GDM1 (cell line): Measurements from ENCODE around the gene HSF4.

Source experiments
- DNase-seq: peaks from one replicate; lab custom pipeline; 2025; lab: John Stamatoyannopoulos, UW

The HSF4 gene

GRCh38 chr16:67150047-67150832 lies 14.3 kb upstream of the HSF4 start:
- no peak for DNase-seq

GRCh38 chr16:67150833-67151396 lies 13.6 kb upstream of the HSF4 start, which contains the start of gene B3GNT9:
TSS of gene B3GNT9 (minus strand) at chr16:67150998. CDS start at chr16:67150485, 513 bp downstream.
- DNase-seq = no peak

DNA sequence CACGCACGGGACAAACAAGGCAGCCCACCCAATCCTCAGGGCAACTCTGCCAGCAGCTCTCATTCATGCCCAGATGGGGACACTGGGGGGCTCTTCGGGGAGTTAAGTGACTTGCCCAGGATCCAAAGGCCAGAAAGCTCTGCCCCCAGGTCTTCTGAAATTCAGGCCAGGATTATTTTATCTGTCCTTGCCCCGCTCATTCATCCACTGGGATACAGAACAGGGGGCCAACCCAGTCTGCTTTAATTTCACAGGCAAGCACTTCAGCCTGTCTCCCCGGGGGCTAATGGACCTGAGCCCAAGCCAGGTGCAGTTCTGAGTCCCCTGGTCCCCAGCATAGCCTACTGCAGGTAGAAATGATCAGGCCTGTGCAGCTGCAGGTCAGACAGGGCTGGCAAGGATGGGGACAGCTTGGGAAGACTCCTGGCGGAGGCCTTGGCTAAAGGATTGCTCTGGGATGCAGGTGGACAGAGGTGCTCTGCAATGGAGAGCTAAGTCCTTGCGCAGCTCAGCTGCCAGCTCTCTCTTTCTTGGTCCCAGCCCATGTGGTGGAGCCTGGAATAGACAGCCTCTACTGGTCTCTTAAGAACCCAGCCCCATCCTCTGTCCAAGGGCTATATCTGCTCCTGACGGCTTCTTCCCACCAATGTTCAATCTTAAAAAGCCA lies 13.0 kb upstream of the HSF4 start:
- no peak for DNase-seq

GRCh38 chr16:67154578-67155294 lies 9.8 kb upstream of the HSF4 start:
- no peak for DNase-seq

DNA sequence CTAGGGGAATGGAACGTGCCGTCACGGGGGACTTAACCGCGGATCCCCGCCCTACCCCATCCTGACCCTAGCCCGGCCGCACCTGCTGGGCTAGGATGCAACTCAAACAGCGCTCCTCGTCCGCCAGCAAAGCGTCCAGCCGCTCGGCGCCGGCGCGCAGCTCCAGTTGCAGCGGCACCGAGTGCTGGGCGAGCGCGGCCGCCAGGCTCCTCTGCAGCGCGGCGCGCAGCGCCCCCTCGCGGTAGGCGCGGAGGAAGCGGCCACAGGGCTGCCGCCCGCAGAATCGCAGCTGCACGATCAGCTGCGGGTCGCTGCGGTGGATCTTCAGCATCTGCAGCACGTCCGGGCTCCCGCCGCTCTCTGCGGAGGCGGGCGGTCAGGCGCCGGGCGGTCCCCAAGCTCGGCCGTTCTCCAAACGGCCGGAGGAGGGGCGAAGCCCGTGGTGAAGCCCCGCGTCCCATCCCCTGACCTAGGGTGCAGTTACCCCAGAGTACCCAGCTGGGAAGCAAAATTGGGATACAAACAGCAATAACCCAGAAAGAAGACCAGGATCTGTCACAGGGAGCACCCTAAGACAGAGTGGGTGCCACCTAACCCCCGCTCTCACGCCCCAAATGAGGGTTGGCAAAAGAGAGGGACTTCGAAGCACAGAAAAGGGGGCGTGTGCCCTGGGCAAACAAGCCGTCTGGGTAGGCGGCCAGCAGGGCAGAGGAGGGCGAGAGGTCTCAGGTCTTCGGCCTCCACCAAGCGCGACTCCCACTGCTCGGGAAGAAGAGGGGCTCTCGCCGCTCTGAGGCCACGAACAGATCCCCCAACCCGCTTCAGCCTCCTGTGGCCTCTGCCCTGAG lies 9.0 kb upstream of the HSF4 start:
- peak; percentile 26 for DNase-seq

- no peak for DNase-seq
These were observed 8.3 kb upstream of the HSF4 start for GRCh38 chr16:67156143-67156844.

- no peak for DNase-seq
These were observed 7.3 kb upstream of the HSF4 start for GRCh38 chr16:67157106-67157748.

GRCh38 chr16:67157892-67158635 lies 6.5 kb upstream of the HSF4 start:
- DNase-seq = no peak

DNA sequence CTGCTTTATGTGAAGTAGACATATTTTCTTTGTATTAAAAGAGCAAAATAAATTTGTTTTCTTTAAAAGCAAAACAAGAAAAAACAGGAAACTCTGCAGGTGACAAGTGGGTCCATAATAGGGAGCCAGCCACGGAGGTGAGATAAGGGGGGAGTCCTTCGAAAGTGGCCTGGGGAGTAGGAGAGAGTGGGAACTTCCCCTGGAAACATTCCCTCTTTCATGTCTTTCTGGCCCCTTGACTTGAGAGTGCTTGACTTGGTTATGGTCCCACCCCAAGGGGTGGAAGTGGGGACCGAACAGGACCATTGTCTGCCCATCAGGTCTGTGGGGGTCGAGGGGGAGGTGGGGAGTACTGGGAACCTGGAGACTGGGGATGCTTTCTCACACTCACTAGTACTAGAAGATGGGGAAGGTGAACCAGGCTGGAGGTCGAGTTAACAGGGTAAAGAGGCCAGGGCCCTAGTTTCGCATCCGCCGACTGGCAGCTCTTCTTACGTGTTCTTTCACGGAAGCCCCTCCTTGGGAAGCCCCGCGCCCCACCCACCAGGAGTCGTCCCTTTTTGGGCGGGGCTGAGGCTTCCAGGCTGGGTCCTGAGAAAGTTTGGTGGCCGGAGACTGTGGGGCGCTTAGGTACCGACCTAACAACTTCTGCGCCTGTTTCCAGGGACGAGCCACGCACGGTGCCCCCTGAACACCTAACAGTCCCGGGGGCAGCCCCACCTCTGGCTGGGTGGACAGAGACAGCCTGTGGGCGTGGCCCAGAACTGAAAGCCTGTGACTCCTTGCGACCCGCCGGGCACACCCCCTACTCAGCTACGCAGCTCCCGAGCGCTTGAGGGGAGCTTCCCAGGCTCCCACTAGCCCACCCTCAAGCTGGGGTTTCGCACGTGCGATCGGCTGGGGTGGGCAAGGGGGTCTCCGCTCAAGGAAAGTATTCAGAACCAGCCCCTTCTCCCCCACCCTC lies 5.6 kb upstream of the HSF4 start:
- no peak for DNase-seq

GRCh38 chr16:67161595-67162058 lies 2.9 kb upstream of the HSF4 start:
- DNase-seq = no peak

DNA sequence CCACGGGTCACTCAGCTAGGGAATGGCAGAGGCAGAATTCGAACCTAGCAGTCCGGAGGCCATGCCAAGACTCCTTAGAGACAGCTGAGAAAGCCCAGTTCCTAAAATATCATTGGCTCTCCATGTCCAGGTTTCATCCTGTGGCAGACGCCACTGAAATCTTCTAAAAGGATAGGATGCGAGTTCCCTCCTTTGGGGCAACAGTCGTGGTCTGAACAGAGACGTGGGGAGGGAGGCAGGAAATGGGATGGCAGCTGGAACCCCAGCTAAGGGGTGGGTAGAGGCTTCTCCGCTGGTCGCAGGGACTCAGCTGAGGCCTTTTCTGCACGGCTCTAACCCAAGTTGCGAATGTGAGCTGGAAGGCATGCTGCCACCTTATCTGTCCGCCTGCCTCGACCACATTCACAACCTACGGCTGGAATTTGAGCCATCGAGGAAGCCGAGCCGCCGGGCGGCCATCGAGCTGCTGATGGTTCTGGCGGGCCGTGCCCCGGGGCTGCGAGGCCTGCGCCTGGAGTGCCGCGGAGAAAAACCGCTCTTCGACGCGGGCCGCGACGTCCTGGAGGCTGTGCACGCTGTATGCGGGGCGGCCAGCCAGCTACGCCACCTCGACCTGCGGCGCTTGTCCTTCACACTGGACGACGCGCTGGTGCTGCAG lies 1.9 kb upstream of the HSF4 start:
- DNase-seq = no peak

DNA sequence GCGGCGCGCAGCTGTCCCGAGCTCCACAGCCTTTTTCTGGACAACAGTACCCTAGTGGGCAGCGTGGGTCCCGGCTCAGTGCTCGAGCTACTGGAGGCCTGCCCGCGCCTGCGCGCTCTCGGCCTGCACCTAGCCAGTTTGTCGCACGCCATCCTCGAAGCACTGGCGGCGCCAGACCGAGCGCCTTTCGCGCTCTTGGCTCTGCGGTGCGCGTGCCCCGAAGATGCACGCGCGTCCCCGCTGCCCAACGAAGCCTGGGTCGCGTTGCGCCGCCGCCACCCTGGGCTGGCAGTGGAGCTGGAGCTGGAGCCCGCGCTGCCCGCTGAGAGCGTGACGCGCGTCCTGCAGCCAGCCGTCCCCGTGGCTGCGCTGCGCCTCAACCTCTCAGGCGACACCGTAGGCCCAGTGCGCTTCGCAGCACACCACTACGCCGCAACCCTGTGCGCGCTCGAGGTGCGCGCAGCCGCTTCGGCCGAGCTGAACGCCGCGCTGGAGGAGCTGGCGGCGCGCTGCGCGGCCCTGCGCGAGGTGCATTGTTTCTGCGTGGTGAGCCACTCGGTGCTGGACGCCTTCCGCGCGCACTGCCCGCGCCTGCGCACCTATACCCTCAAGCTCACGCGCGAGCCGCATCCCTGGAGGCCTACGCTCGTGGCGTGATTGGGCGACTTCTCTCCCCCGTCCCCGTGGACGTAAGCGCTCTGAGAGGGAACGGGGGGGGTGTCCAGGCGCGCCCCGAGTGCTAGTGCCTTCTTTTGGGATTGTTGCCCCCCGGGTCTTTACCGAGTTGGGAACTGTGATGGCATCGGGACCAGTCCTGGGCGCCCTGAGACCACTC lies 1.2 kb upstream of the HSF4 start:
- no peak for DNase-seq

GRCh38 chr16:67163999-67164558 lies 466 bp upstream of the HSF4 start:
- no peak for DNase-seq

DNA sequence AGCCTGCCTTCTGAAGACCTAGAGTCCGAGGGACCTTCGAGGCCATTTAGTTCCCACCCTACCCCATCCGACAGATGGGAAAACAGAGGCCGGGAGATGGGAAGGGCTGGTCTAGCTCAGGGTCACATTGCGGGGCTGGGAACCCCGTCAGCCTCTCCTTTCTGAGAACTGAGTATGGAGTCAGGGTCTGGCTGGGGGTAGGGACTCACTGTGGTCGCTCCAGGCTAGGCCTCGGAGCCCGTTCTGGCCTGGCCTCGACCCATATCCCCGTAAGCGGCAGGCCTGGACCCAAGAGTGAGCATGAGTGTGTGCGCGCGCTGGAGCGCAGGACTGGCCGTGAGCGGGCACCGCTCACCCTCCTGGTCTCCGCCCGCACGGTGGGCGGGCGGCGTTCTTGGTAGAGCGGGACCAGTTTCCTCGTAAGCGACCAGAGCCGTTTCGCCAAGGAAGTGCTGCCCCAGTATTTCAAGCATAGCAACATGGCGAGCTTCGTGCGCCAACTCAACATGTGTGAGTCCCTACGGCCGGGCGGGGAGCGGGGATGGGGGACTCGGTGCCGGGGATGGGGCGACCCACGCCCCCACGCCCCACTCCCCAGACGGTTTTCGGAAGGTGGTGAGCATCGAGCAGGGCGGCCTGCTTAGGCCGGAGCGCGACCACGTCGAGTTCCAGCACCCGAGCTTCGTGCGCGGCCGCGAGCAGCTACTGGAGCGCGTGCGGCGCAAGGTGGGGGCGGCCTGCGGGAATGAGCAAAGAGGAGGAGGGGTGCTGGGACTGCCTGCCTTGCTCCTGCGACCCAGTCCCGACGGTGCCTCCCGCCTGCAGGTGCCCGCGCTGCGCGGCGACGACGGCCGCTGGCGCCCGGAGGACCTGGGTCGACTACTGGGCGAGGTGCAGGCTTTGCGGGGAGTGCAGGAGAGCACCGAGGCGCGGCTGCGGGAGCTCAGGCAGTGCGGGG lies 855 bp downstream of the HSF4 start:
- DNase-seq = no peak

DNA sequence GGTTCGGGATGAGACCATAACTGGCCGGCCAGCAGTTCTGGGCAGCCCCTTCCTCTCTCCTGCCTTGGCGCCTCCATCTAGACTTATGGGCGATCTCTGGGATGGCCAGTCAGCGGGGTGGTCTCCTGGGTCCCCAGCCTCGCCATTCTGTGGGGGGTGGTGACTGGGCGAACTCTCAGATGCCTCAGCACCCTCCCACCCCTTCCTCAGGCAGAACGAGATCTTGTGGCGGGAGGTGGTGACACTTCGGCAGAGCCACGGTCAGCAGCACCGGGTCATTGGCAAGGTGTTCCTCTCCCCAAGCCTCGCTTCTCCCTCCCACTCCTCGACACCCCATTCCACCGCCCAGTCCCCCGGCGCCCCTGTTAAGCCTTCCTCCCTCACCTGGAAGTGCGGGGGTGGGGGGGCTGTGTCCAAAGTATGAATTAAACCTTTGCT lies 1.6 kb downstream of the HSF4 start:
- no peak for DNase-seq
